Measurements from ENCODE around the gene CHD5. TPM values are rescaled to one million over a fixed set of nuclear protein-coding genes. Genes with fewer than 3 reads are reported as not detected.

The CHD5 gene
- total and polyA plus RNA-seq, 2 of the 4 experiments (the other 2 are of a cell fraction), result under 0.01 to 0.09 TPM

- 100% methylated on average over 1 of the region's 8 CpGs; no CpG with 5 or more reads in 1 of the 2 experiments for WGBS, 2 experiments (ENCODE audit: extremely low coverage in 2 of 2, insufficient read length in 1 of 2)
- ChIA-PET POLR2A (ENCODE audit: unreplicated experiment) (no interaction called here), CTCF (no interaction called here)
- Histone ChIP-seq H2AK9ac (replicated peaks; ENCODE audit: low read depth, low read length, poor library complexity) (no peak overlapping the region), H3K14ac (replicated peaks; ENCODE audit: low read depth, low read length) (no peak overlapping the region), H3K4me1 (ENCODE audit: control insufficient read depth, insufficient read depth, low read length) (peaks cover 11% of the 10 kb centered on the region), H4K91ac (ENCODE audit: insufficient read depth, low read depth, low read length) (no peak overlapping the region), H3K36me3 (ENCODE audit: control insufficient read depth, insufficient read depth, low read length) (peaks cover 55% of the 10 kb centered on the region), H2BK15ac (ENCODE audit: low read depth, low read length) (no peak overlapping the region), H2AFZ (replicated peaks; ENCODE audit: low read length, poor library complexity) (no peak overlapping the region), H2AK5ac (ENCODE audit: low read depth, low read length) (no peak overlapping the region), H4K20me1 (ENCODE audit: insufficient read depth, low read length) (peaks cover 50% of the 10 kb centered on the region), H3K18ac (ENCODE audit: low read depth, low read length) (no peak overlapping the region), H2BK20ac (ENCODE audit: low read depth, low read length) (no peak overlapping the region), H4K8ac (ENCODE audit: low read depth in 2 of 2, low read length in 2 of 2) (no peak overlapping the region), H2BK120ac (ENCODE audit: low read depth, low read length) (no peak overlapping the region), H3K27ac (ENCODE audit: insufficient read depth, low read length) (no peak overlapping the region), H3K27me3 (ENCODE audit: control insufficient read depth, insufficient read depth, low read length) (no peaks in the 10 kb centered on the region), H3K9me3 (ENCODE audit: control insufficient read depth, insufficient read depth, low read length) (no peaks in the 10 kb centered on the region), H3K9me1 (ENCODE audit: insufficient read depth, low read length) (peaks cover 12% of the 10 kb centered on the region), H3K4me2 (ENCODE audit: low read depth, low read length) (no peak overlapping the region), H3K79me1 (ENCODE audit: low read depth in 1 of 2, low read length in 2 of 2) (peaks cover 24 to 46% of the 10 kb centered on the region in 2 experiments), H3K4ac (ENCODE audit: low read depth, low read length) (no peak overlapping the region), H3K4me3 (ENCODE audit: insufficient read depth, low read depth, low read length) (no peak overlapping the region), H3K56ac (ENCODE audit: extremely low read depth, insufficient read depth, low read length) (no peak overlapping the region), H3K9ac (ENCODE audit: low read depth, low read length) (no peak overlapping the region), H3K23ac (ENCODE audit: low read depth, low read length) (no peak overlapping the region), H2BK5ac (ENCODE audit: low read depth, low read length, poor library complexity, severe bottlenecking) (no peak overlapping the region), H4K5ac (ENCODE audit: low read depth, low read length) (no peak overlapping the region)
- dilution Hi-C loops (cut with HindIII; ENCODE audit: low sequenced_read_pairs, unreplicated experiment), result no loop called here
- no TSS peak for BruUV-seq (replicated peaks)
- TF ChIP-seq RAD21 (IDR thresholded peaks at IDR 0.05; ENCODE audit: low read length), result no peak
- TF ChIP-seq MXI1 (IDR thresholded peaks at IDR 0.05; ENCODE audit: borderline replicate concordance, low read depth, low read length), result no peak
- no peak for TF ChIP-seq POLR2A (IDR thresholded peaks at IDR 0.05; ENCODE audit: low read depth, low read length)
- TF ChIP-seq, protein P1, sequence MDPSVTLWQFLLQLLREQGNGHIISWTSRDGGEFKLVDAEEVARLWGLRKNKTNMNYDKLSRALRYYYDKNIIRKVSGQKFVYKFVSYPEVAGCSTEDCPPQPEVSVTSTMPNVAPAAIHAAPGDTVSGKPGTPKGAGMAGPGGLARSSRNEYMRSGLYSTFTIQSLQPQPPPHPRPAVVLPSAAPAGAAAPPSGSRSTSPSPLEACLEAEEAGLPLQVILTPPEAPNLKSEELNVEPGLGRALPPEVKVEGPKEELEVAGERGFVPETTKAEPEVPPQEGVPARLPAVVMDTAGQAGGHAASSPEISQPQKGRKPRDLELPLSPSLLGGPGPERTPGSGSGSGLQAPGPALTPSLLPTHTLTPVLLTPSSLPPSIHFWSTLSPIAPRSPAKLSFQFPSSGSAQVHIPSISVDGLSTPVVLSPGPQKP (IDR thresholded peaks at IDR 0.05; ENCODE audit: borderline replicate concordance, low read depth, low read length), result no peak
- TF ChIP-seq CHD1 (IDR thresholded peaks at IDR 0.05; ENCODE audit: low read depth, low read length), result no peak
- TF ChIP-seq CTCF (conservative IDR thresholded peaks at IDR 0.05; ENCODE audit: low read depth, low read length), result no peak
- no peak for TF ChIP-seq USF2 (IDR thresholded peaks at IDR 0.05; ENCODE audit: low read depth, low read length)
- no peak for TF ChIP-seq RCOR1 (IDR thresholded peaks at IDR 0.05; ENCODE audit: insufficient replicate concordance, low read length)
- no peak for TF ChIP-seq FOS (IDR thresholded peaks at IDR 0.05; ENCODE audit: low read depth, low read length)
- TF ChIP-seq RFX5 (IDR thresholded peaks at IDR 0.05; ENCODE audit: low read depth, low read length), result no peak
- no peak for TF ChIP-seq NFE2L2 (IDR thresholded peaks at IDR 0.05; ENCODE audit: low read depth, low read length)
- no peak for TF ChIP-seq MAZ (IDR thresholded peaks at IDR 0.05; ENCODE audit: borderline replicate concordance, low read depth, low read length)
- no peak for TF ChIP-seq BHLHE40 (IDR thresholded peaks at IDR 0.05; ENCODE audit: low read depth, low read length)
- TF ChIP-seq CEBPB (IDR thresholded peaks at IDR 0.05; ENCODE audit: low read depth, low read length), result no peak
- TF ChIP-seq SMC3 (IDR thresholded peaks at IDR 0.05; ENCODE audit: low read depth, low read length), result no peak
- TF ChIP-seq MAFK (IDR thresholded peaks at IDR 0.05; ENCODE audit: low read depth, low read length), result no peak
- in situ Hi-C loops (cut with MboI; ENCODE audit: low sequenced_read_pairs), result no loop called here
- ATAC-seq (ENCODE audit: low read depth), result no peak
- intact Hi-C loops (cut with micrococcal nuclease), result no loop called here
- no peak for DNase-seq
Measured at GRCh38 chr1:6188466-6188865, 8.3 kb upstream of the CHD5 start.

Data from IMR-90 (cell line).